Activated CD8-positive, alpha-beta memory T cell treated with anti-CD3 and anti-CD28 coated beads, Interleukin-2, amount 50 U/mL, for 48 hours (primary cell): ENCODE measurements around the gene MBNL2.

Experiments
- DNase-seq: peaks from one replicate; pipeline ENCODE4 v3.0.0-alpha.2; 2020

MBNL2 gene

GRCh38 chr13:97306106-97306505 lies 84.0 kb downstream of the MBNL2 start:
- DNase-seq = no peak

- no peak for DNase-seq
These were observed 84.5 kb downstream of the MBNL2 start for GRCh38 chr13:97306645-97307044.

DNA sequence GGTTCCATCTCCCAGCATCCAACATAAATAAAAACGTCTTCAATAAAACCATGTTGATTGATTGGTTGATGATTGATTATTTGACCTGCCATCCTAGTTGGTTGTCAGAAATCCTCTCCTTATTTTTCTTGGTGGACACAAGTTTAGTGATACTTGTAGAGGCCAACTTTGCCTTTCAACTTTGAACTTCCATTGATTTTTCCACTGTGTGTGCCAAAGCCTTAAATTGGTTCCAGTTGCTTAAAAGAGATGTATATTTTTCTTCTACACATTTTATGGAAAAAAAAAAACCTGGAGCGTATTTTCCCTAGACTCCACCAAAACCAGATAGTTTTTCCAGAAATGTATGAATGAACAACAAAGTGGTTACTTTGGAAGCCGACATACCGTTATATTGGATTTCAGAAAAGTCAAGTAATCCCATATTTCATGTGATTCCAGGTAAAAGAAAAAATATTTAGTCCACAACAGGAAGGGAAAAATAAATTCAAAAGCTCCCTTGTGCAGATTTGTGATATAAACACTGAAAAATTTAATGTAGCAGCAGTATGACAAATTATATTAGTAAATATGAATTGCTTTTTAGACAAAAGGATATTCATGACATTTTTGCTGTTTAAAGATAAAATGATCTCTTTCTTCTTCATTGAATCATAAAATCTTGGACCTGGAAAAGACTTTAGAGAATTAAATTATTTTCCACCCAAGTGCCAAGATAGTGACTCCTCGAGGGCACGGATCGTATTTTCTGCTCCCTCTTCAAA lies 85.2 kb downstream of the MBNL2 start:
- no peak for DNase-seq

DNA sequence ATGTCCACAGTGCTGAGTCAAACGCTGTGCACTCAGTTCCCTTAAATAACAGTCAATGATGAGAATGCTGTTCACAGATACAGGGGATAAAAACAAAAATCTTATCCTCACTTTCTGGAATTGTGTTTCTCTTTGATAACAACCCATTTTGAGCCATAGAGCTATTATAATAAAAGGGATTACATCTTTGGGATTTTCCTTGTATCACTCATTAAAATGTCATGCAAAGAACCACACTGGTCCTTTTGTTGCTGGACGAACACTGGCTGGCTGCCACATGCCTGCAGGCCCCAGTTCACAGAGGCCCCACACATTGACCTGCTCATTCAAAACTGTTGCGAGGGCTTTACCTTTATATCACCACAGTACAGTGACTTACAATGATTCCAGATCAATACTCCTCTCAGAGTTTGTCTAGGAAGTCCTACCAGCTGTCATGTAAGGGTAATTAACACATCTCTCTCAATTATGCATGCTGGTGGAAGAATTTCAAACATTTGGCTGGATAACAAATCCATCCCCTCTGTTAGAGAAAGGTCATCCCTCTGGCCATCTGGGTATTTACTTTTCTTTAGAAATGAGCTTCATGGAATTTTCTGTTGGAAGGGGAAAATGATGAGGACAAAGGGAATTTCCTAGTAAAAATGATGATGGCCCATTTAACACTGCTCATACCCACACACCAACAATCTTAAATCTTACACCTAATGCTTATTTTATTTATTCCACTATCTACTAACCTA lies 85.9 kb downstream of the MBNL2 start:
- no peak for DNase-seq

DNA sequence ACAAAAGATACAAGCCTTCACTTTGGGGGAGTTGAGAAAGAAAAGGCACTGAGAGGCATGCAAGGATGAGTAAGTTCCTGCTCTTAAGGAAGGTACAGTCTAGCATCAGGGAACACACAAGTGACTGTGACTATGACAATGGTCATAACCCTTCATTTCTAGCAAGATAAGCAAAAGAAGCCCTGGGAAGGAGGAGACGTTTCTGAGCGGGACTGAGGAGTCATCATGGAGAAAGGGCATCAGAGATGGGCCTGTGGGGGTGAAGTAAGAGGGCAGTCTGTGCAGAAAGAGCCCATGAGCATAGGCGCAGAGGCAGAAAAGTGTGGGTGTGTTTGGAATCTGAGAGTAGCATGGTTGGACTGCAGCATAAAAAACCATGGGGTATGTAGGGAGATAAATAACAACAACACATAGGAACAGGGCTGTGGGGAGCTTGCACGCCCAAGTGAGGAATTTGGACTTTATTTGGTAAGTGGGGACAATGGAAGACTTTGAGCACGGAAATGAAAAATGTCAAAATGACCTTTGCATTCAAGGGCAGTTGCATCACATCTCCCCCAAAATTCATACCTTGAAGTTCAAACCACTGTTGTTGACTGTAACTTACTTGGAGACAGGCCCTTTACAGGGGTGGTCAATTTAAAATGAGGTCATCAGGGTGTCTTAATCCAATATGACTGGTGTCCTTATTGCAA lies 86.7 kb downstream of the MBNL2 start:
- no peak for DNase-seq

- no peak for DNase-seq
These were observed 88.8 kb downstream of the MBNL2 start for GRCh38 chr13:97310809-97311436.

DNA sequence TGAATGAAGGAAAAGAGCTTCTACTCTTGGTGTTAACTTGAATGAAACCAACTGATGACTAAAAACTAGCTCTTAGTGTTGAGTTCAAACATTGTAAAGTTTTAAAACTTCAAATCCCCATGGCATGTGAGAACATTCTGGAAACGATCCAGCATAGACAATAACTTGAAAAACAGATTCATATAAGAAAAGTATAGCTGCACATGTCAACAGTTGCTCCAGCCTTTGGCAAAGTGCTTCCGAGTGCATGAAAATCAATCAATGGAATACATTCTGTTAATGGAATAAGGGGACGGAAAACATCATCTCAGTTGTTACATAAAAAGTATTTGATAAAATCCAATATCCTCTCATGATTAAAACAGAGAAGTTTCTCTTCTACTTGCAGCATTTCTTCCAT lies 89.8 kb downstream of the MBNL2 start:
- DNase-seq = no peak

- DNase-seq = no peak
These were observed 91.6 kb downstream of the MBNL2 start for GRCh38 chr13:97313551-97314260.

- DNase-seq = no peak
These were observed 94.3 kb downstream of the MBNL2 start for GRCh38 chr13:97316390-97316789.

DNA sequence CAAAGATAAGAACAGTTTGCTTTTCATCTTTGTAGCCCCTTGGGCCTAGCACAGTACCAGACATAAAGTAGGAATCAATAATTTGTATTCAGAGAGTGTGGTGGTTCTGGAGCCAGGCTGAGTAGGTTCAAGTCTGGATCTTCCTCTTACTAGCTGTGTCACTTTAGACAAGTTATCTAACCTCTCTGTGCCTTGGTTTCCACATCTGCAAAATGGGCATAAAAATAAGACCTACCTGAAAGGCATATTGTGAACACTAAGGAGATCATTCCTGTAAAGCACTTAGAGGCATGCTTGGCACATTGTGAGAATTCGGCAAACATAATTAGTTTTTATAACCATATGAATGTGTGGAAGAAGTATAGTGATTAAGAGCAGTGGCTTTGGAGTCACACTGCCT lies 95.8 kb downstream of the MBNL2 start:
- no peak for DNase-seq

- DNase-seq = no peak
These were observed 96.4 kb downstream of the MBNL2 start for GRCh38 chr13:97318532-97318931.

- DNase-seq = no peak
These were observed 97.1 kb downstream of the MBNL2 start for GRCh38 chr13:97319113-97319720.

GRCh38 chr13:97321101-97321500 lies 99.0 kb downstream of the MBNL2 start:
- no peak for DNase-seq

- no peak for DNase-seq
These were observed 99.6 kb downstream of the MBNL2 start for GRCh38 chr13:97321616-97322321.

- no peak for DNase-seq
These were observed 100.7 kb downstream of the MBNL2 start for GRCh38 chr13:97322740-97323342.

DNA sequence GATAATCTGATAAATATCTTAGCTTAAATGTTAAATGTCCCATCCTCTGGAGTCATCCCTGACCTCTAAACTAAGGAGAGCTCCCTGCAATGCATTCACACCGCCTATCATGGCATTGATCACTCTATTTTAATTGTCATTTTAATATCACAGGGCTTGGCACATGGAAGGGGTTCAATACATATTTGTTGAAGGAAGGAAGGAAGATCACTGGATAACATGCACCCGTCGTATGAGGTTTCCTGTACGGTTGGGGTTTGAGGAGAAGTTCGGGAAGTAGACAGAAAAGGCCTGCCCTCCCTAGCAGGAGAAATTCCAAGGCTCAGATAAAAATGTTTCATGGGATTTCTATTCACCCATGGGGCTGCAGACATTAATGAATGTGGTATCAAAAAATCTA lies 102.0 kb downstream of the MBNL2 start:
- DNase-seq = no peak

GRCh38 chr13:97325738-97326137 lies 103.6 kb downstream of the MBNL2 start:
- DNase-seq = no peak

DNA sequence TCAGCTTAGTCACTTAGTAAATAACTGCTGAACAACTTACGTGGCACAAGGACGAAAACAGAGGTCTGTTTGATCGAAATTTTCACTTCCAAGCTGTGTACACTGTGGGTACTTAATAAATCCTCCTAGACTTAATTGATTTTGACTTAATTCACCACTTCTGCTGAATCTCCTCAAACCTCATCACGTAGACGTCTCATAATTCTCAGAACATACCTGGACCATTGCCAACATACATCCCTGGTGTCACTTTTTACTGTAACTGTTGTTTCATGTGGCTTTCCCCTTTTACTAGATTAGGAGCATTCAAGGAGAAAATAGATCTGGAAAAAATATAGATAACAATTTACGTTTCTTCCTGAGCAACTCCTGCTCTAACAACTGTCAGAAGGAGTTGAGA lies 105.0 kb downstream of the MBNL2 start:
- no peak for DNase-seq

DNA sequence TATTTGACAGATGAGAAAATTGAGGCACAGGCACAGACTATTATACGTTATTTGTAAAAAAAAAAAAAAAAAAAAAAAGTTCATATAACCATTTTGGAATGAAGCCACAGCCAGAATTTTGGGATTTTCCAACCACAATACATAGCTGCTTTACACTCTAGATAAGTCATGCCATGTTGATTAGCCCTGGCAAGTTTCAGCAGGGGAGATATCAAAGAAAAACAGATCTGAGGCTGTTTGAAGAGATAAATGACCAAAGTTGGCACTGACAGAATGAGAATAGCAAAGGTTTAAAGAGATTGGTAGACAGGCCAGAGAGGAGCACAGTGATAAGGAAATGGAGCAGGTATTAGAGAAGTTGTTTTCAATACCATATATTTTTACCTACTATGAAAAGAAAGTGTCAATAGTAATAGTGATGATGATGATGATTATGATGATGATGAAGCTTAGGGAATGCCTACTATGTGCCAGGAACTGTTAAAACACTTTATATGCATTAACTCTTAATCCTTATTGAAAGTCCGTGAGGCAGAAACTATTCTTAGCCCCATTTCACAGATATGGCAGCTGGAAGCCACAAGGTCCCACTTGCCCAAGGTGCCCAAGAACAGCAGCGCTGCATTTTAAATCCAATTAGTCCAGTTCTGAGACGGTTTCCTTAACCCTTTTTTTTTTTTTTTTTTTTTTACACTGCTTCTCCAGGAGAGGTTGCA lies 105.5 kb downstream of the MBNL2 start:
- no peak for DNase-seq

DNA sequence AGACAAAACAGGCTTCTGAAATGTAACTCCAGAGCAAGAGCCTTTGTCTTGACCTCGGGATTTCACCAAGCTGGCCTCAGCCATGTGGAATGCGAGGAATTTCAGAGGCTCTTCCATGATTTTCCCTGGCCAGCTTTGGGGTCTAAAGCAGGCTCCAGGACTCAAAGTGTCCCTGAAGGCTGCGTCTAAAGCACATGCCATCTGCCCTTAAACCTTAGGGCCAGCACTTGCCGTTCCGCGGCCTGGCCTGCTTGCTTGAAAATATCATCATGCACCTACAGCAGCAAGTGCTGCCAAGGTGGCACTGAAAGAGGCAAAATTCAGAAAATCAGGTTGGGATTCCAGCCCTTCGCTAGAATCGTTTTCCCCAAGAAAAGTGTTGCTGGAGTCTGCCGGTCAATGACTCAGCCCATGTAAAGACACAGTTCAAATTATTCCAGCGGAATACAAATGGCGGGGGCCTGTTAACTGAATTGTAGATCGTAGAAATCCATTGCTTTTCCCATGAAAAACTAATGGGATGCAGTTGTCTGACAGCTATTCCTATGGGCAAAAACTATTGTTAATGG lies 106.2 kb downstream of the MBNL2 start:
- DNase-seq = no peak
